H9 (cell line): ENCODE data around the gene RYR3. TPM values are rescaled to one million over a fixed set of nuclear protein-coding genes. Genes with fewer than 3 reads are reported as not detected.

Experiments
- DNase-seq: peaks from one replicate; pipeline ENCODE4 v3.0.0-alpha.2; 2017
- H2AFZ ChIP-seq: one replicate; pipeline ENCODE4 v1.6.1; 2013; ENCODE audit warnings: mild to moderate bottlenecking, low read length, control low read depth, moderate library complexity
- H2AK5ac ChIP-seq: 2 replicates; pipeline ENCODE4 v1.6.1; 2013; ENCODE audit warnings: low read length, control low read depth, mixed read lengths; ENCODE audit not compliant: insufficient read length
- H2BK120ac ChIP-seq: one replicate; pipeline ENCODE4 v1.6.1; 2013; ENCODE audit warnings: low read depth, mild to moderate bottlenecking, low read length, control low read depth, inconsistent platforms; ENCODE audit not compliant: poor library complexity, severe bottlenecking
- H2BK12ac ChIP-seq: 2 replicates; pipeline ENCODE4 v1.6.1; 2013; ENCODE audit warnings: low read length, control low read depth, mixed read lengths, low read depth; ENCODE audit not compliant: insufficient read length
- H2BK15ac ChIP-seq: 2 replicates; pipeline ENCODE4 v1.6.1; 2013; ENCODE audit warnings: low read depth, low read length, control low read depth
- H2BK20ac ChIP-seq: one replicate; pipeline ENCODE4 v1.6.1; 2013; ENCODE audit warnings: low read depth, mild to moderate bottlenecking, low read length, control low read depth, inconsistent platforms; ENCODE audit not compliant: poor library complexity, severe bottlenecking
- H2BK5ac ChIP-seq: 2 replicates; pipeline ENCODE4 v1.6.1; 2013; ENCODE audit warnings: low read length, control low read depth, mixed read lengths; ENCODE audit not compliant: insufficient read length
- H3K14ac ChIP-seq: 2 replicates; pipeline ENCODE4 v1.6.1; 2013; ENCODE audit warnings: low read length, control low read depth; ENCODE audit not compliant: insufficient read depth
- H3K18ac ChIP-seq: 2 replicates; pipeline ENCODE4 v1.6.1; 2013; ENCODE audit warnings: low read depth, mild to moderate bottlenecking, mixed read lengths, low read length, control low read depth; ENCODE audit not compliant: insufficient read length
- H3K23ac ChIP-seq: 2 replicates; pipeline ENCODE4 v1.6.1; 2013; ENCODE audit warnings: low read length, control low read depth, mixed read lengths, low read depth; ENCODE audit not compliant: insufficient read length
- H3K23me2 ChIP-seq: 2 replicates; pipeline ENCODE4 v1.6.1; 2013; ENCODE audit warnings: low read depth, mild to moderate bottlenecking, mixed read lengths, low read length, control low read depth; ENCODE audit not compliant: insufficient read length, poor library complexity, severe bottlenecking
- H3K27ac ChIP-seq: 2 replicates; pipeline ENCODE4 v1.5.1; 2013; ENCODE audit warnings: low read length, control low read depth, mixed read lengths, low read depth; ENCODE audit not compliant: insufficient read length
- H3K27me3 ChIP-seq: 2 replicates; pipeline ENCODE4 v1.6.1; 2013; ENCODE audit warnings: low read length, control low read depth, inconsistent platforms; ENCODE audit not compliant: insufficient read depth
- H3K4ac ChIP-seq: 2 replicates; pipeline ENCODE4 v1.6.1; 2013; ENCODE audit warnings: low read depth, mild to moderate bottlenecking, control low read depth, inconsistent platforms, low read length, moderate library complexity
- H3K4me1 ChIP-seq: 2 replicates; pipeline ENCODE4 v1.6.1; 2013; ENCODE audit warnings: low read length, control low read depth, inconsistent platforms; ENCODE audit not compliant: insufficient read depth
- H3K4me2 ChIP-seq: 2 replicates; pipeline ENCODE4 v1.6.1; 2013; ENCODE audit warnings: low read length, control low read depth, mixed read lengths; ENCODE audit not compliant: insufficient read length, insufficient read depth
- H3K56ac ChIP-seq: 2 replicates; pipeline ENCODE4 v1.6.1; 2013; ENCODE audit warnings: low read depth, mild to moderate bottlenecking, mixed read lengths, low read length, control low read depth; ENCODE audit not compliant: insufficient read length
- H3K79me1 ChIP-seq: 2 replicates; pipeline ENCODE4 v1.6.1; 2013; ENCODE audit warnings: low read depth, mild to moderate bottlenecking, moderate library complexity, low read length, control low read depth, inconsistent platforms; ENCODE audit not compliant: insufficient read depth, poor library complexity, severe bottlenecking
- H3K79me2 ChIP-seq: 2 replicates; pipeline ENCODE4 v1.6.1; 2013; ENCODE audit warnings: low read length, control low read depth, inconsistent platforms; ENCODE audit not compliant: insufficient read depth
- H3K9ac ChIP-seq: 2 replicates; pipeline ENCODE4 v1.6.1; 2013; ENCODE audit warnings: low read length, control low read depth, mixed read lengths; ENCODE audit not compliant: insufficient read length; ENCODE audit errors: extremely low read depth
- H3K9me3 ChIP-seq: one replicate; pipeline ENCODE4 v1.6.1; 2013; ENCODE audit warnings: low read depth, low read length, inconsistent platforms; ENCODE audit not compliant: control insufficient read depth
- H3T11ph ChIP-seq: one replicate; pipeline ENCODE4 v1.6.1; 2013; ENCODE audit warnings: mild to moderate bottlenecking, low read length, control low read depth, inconsistent platforms
- H4K20me1 ChIP-seq: one replicate; pipeline ENCODE4 v1.6.1; 2013; ENCODE audit not compliant: control insufficient read depth, insufficient read length, insufficient read depth
- H4K5ac ChIP-seq: 2 replicates; pipeline ENCODE4 v1.6.1; 2013; ENCODE audit warnings: low read depth, mild to moderate bottlenecking, mixed read lengths, low read length, control low read depth; ENCODE audit not compliant: insufficient read length
- H4K8ac ChIP-seq: replicated peaks from 2 replicates; pipeline ENCODE4 v1.6.1; 2013; ENCODE audit warnings: low read length, control low read depth, mixed read lengths, low read depth; ENCODE audit not compliant: insufficient read length
- H4K91ac ChIP-seq: 2 replicates; pipeline ENCODE4 v1.6.1; 2013; ENCODE audit warnings: low read depth, mild to moderate bottlenecking, moderate library complexity, mixed read lengths, low read length, control low read depth; ENCODE audit not compliant: insufficient read length
- H3K27ac Mint-ChIP-seq, 3 experiments: 2 replicates in 2 of 3; 3 replicates in 1 of 3; pipeline ENCODE4 v1.8.0; 2020 to 2021; ENCODE audit warnings: mixed read lengths in 3 of 3, mild to moderate bottlenecking in 1 of 3, moderate library complexity in 1 of 3
- H3K27me3 Mint-ChIP-seq: 2 replicates; pipeline ENCODE4 v1.8.0; 2021; ENCODE audit warnings: low read depth, mild to moderate bottlenecking, moderate library complexity, mixed read lengths
- H3K36me3 Mint-ChIP-seq, 3 experiments: 2 replicates in 2 of 3; 3 replicates in 1 of 3; pipeline ENCODE4 v1.8.0; 2020 to 2021; ENCODE audit warnings: low read depth in 3 of 3, mixed read lengths in 3 of 3; ENCODE audit not compliant: insufficient read depth in 1 of 3
- H3K4me1 Mint-ChIP-seq, 2 experiments: 2 replicates each; pipeline ENCODE4 v1.8.0; 2020; ENCODE audit warnings: mixed read lengths in 2 of 2
- H3K4me3 Mint-ChIP-seq, 2 experiments: 2 replicates in 1 of 2; 3 replicates in 1 of 2; pipeline ENCODE4 v1.8.0; 2020 to 2021; ENCODE audit warnings: mild to moderate bottlenecking in 2 of 2, mixed read lengths in 2 of 2, moderate library complexity in 1 of 2
- H3K9me3 Mint-ChIP-seq, 2 experiments: 2 replicates in 1 of 2; 3 replicates in 1 of 2; pipeline ENCODE4 v1.8.0; 2020; ENCODE audit warnings: mild to moderate bottlenecking in 2 of 2, mixed read lengths in 2 of 2, moderate library complexity in 1 of 2
- WGBS: extraction: QIAGEN DNeasy Blood & Tissue Kit; methylation state at CpG from one replicate; pipeline ENCODE4 v1.1.7; 2013; ENCODE audit warnings: missing lambda C conversion rate, low lambda C conversion rate, mixed read lengths; ENCODE audit not compliant: insufficient read length; ENCODE audit errors: extremely low coverage; 5-methylcytosine and 5-hydroxymethylcytosine counted together
- total RNA-seq: library from RNA; stranded (reverse); gene quantifications from 2 replicates; pipeline ENCODE4 v1.2.1, GENCODE V29; 2021
- TF ChIP-seq, protein P1 (sequence below): fragments of 200-600 bp; sonication (generic); conservative IDR thresholded peaks from 3 replicates; pipeline ENCODE4 v1.8.0; 2021; ENCODE audit warnings: antibody characterized with exemption, mild to moderate bottlenecking

Gene RYR3
- total RNA-seq, 1 experiment from 2014 or later: 0.85 TPM

GRCh38 chr15:33330931-33331330 lies 20.2 kb downstream of the RYR3 start:
- Mint-ChIP-seq H3K27me3 (no peaks in the 10 kb centered on the region), H3K9me3 (no peaks in the 10 kb centered on the region; a peak in 1 of 5 replicates), H3K4me3 (no peak overlapping the region), H3K27ac (no peak overlapping the region), H3K36me3 (no peaks in the 10 kb centered on the region), H3K4me1 (peaks cover 0 to 9% of the 10 kb centered on the region in 2 experiments; a peak in 1 of 4 replicates)
- Histone ChIP-seq H2BK12ac (no peak overlapping the region), H3T11ph (no peak overlapping the region), H2BK120ac (no peak overlapping the region), H3K79me1 (no peaks in the 10 kb centered on the region), H3K27me3 (no peaks in the 10 kb centered on the region), H3K23ac (no peak overlapping the region), H4K5ac (no peak overlapping the region), H2BK5ac (no peak overlapping the region), H4K8ac (no peak overlapping the region), H3K4ac (no peak overlapping the region), H2BK15ac (no peak overlapping the region), H3K9ac (no peak overlapping the region), H2BK20ac (no peak overlapping the region), H3K27ac (no peak overlapping the region), H2AFZ (no peak overlapping the region), H3K56ac (no peak overlapping the region), H3K4me1 (no peaks in the 10 kb centered on the region), H4K91ac (no peak overlapping the region), H3K14ac (no peak overlapping the region), H3K4me2 (no peak overlapping the region), H3K18ac (no peak overlapping the region), H2AK5ac (no peak overlapping the region), H3K79me2 (no peaks in the 10 kb centered on the region), H3K23me2 (no peaks in the 10 kb centered on the region), H4K20me1 (no peaks in the 10 kb centered on the region), H3K9me3 (no peaks in the 10 kb centered on the region)
- TF ChIP-seq, protein P1, sequence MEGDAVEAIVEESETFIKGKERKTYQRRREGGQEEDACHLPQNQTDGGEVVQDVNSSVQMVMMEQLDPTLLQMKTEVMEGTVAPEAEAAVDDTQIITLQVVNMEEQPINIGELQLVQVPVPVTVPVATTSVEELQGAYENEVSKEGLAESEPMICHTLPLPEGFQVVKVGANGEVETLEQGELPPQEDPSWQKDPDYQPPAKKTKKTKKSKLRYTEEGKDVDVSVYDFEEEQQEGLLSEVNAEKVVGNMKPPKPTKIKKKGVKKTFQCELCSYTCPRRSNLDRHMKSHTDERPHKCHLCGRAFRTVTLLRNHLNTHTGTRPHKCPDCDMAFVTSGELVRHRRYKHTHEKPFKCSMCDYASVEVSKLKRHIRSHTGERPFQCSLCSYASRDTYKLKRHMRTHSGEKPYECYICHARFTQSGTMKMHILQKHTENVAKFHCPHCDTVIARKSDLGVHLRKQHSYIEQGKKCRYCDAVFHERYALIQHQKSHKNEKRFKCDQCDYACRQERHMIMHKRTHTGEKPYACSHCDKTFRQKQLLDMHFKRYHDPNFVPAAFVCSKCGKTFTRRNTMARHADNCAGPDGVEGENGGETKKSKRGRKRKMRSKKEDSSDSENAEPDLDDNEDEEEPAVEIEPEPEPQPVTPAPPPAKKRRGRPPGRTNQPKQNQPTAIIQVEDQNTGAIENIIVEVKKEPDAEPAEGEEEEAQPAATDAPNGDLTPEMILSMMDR: no peak
- DNase-seq: no peak
- no CpG with 5 or more reads among the region's 3 CpGs for WGBS
